Activated naive CD4-positive, alpha-beta T cell treated with anti-CD3 and anti-CD28 coated beads, Interleukin-2, amount 50 U/mL, for 16 hours (primary cell): ENCODE data around the gene NME9.

ENCODE experiments used
- DNase-seq: peaks from one replicate; pipeline ENCODE4 v3.0.0-alpha.2; 2020

NME9 gene

GRCh38 chr3:138331143-138331894 lies 1.7 kb upstream of the NME9 start:
- no peak for DNase-seq

GRCh38 chr3:138329984-138330293 lies 288 bp upstream of the NME9 start:
- no peak for DNase-seq

GRCh38 chr3:138328341-138328740 lies 1.3 kb downstream of the NME9 start:
- no peak for DNase-seq

- no peak for DNase-seq
Observed at GRCh38 chr3:138327831-138328230, 1.8 kb downstream of the NME9 start.

GRCh38 chr3:138326866-138327595 lies 2.6 kb downstream of the NME9 start:
- no peak for DNase-seq

GRCh38 chr3:138325990-138326389 lies 3.7 kb downstream of the NME9 start:
- no peak for DNase-seq

GRCh38 chr3:138323971-138324370 lies 5.7 kb downstream of the NME9 start:
- DNase-seq: no peak

- DNase-seq: no peak
Observed at GRCh38 chr3:138317687-138318086, 12.0 kb downstream of the NME9 start.

GRCh38 chr3:138314751-138315150 lies 14.9 kb downstream of the NME9 start:
- DNase-seq: no peak

GRCh38 chr3:138310494-138310893 lies 19.2 kb downstream of the NME9 start:
- DNase-seq: no peak

GRCh38 chr3:138308783-138309182 lies 20.9 kb downstream of the NME9 start:
- DNase-seq: no peak

GRCh38 chr3:138307899-138308298 lies 21.8 kb downstream of the NME9 start:
- no peak for DNase-seq

GRCh38 chr3:138303474-138303873 lies 26.2 kb downstream of the NME9 start:
- DNase-seq: no peak

- DNase-seq: no peak
Observed at GRCh38 chr3:138300647-138301046, 29.0 kb downstream of the NME9 start.

GRCh38 chr3:138297876-138298275 lies 31.8 kb downstream of the NME9 start:
- no peak for DNase-seq

- DNase-seq: no peak
Observed at GRCh38 chr3:138297059-138297607, 32.5 kb downstream of the NME9 start.

- DNase-seq: no peak
Observed at GRCh38 chr3:138296639-138297038, 33.0 kb downstream of the NME9 start.

GRCh38 chr3:138289701-138290100 lies 40.0 kb downstream of the NME9 start:
- no peak for DNase-seq

GRCh38 chr3:138289260-138289659 lies 40.4 kb downstream of the NME9 start:
- DNase-seq: no peak

GRCh38 chr3:138284957-138285477 lies 44.6 kb downstream of the NME9 start:
- DNase-seq: no peak

- DNase-seq: no peak
Observed at GRCh38 chr3:138284079-138284478, 45.6 kb downstream of the NME9 start.

GRCh38 chr3:138282836-138283235 lies 46.8 kb downstream of the NME9 start:
- DNase-seq: no peak

- DNase-seq: no peak
Observed at GRCh38 chr3:138281561-138281960, 48.1 kb downstream of the NME9 start.

- DNase-seq: no peak
Observed at GRCh38 chr3:138271189-138271794, 58.4 kb downstream of the NME9 start.
